Osteoblast (primary cell): ENCODE data around the gene ZDHHC24. TPM values are rescaled to one million over a fixed set of nuclear protein-coding genes. Genes with fewer than 3 reads are reported as not detected.
A peak's percentile ranks its signal among the peaks of the same experiment; 100 is the strongest.

Experiments used
- DNase-seq: peaks from one replicate; pipeline ENCODE4 v3.0.0; 2011; ENCODE audit warnings: low spot score, mixed read lengths; ENCODE audit not compliant: insufficient read length; ENCODE audit errors: missing footprints
- H2AFZ ChIP-seq: 2 replicates; pipeline ENCODE4 v1.6.0; 2011; ENCODE audit warnings: mild to moderate bottlenecking, low read length
- H3K27ac ChIP-seq: 2 replicates; pipeline ENCODE4 v1.5.1; 2011; ENCODE audit warnings: mild to moderate bottlenecking, low read depth, low read length, moderate library complexity
- H3K27me3 ChIP-seq: 2 replicates; pipeline ENCODE4 v1.6.0; 2012; ENCODE audit warnings: mild to moderate bottlenecking, control low read depth, inconsistent platforms, low read length, moderate library complexity; ENCODE audit not compliant: insufficient read depth
- H3K36me3 ChIP-seq: 2 replicates; pipeline ENCODE4 v1.5.1; 2011; ENCODE audit warnings: mild to moderate bottlenecking, low read length, control low read depth, moderate library complexity; ENCODE audit not compliant: insufficient read depth
- H3K4me1 ChIP-seq: 2 replicates; pipeline ENCODE4 v1.5.1; 2011; ENCODE audit warnings: mild to moderate bottlenecking, low read length, control low read depth, moderate library complexity; ENCODE audit not compliant: insufficient read depth
- H3K4me2 ChIP-seq: 2 replicates; pipeline ENCODE4 v1.6.0; 2011; ENCODE audit warnings: mild to moderate bottlenecking, low read length; ENCODE audit not compliant: insufficient read depth
- H3K4me3 ChIP-seq: fragments of 200-600 bp; sonication (generic); 3 replicates; pipeline ENCODE4 v1.5.1; 2012; ENCODE audit warnings: mild to moderate bottlenecking, low read length, inconsistent platforms; ENCODE audit not compliant: insufficient read depth
- H3K79me2 ChIP-seq: 2 replicates; pipeline ENCODE4 v1.6.0; 2012; ENCODE audit warnings: mild to moderate bottlenecking, low read length, control low read depth, inconsistent platforms; ENCODE audit not compliant: insufficient read depth
- H3K9me3 ChIP-seq: 2 replicates; pipeline ENCODE4 v1.5.1; 2011; ENCODE audit warnings: low read depth, low read length, control low read depth
- H4K20me1 ChIP-seq: 2 replicates; pipeline ENCODE4 v1.6.0; 2012; ENCODE audit warnings: mild to moderate bottlenecking, low read length, control low read depth; ENCODE audit not compliant: insufficient read depth
- total RNA-seq: library from RNA; depleted of rRNA; stranded (reverse); fragments of >200 nt; gene quantifications from 2 replicates; pipeline ENCODE4 v1.2.3, GENCODE V29; 2012
- TF ChIP-seq, protein P1 (sequence below): IDR thresholded peaks from 2 replicates; pipeline ENCODE4 v1.5.1; 2011; ENCODE audit warnings: mild to moderate bottlenecking, low read depth, low read length, moderate library complexity; ENCODE audit errors: extremely low read depth

Gene ZDHHC24
- total RNA-seq, 1 donor: 10.5 TPM

DNA sequence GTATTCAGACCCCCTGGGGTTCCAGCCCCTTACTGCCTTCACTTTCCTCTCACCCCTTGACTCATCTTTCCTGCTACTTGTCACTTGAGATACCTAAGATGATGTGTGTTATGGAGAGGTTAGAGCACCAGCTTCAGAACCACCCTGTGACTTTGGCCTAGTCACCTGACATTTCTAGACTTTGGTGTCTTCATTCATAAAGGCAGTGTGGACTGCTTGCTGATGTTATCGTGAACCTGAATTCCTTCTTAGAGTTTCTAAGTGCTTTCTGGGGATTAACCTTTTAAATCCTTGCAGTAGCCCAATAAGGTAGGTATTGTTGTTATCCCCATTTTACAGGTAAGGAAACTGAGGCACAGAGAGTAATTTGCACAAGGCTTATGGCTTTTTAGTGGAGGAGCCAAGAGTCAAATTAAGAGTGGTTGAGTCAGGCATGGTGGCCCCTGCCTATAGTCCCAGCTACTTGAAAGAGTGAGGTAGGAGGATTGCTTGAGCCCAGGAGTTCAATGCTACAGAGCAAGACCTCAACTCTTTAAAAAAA lies 40.5 kb downstream of the ZDHHC24 start:
- no peaks in the 10 kb centered on the region for H4K20me1 ChIP-seq
- H3K4me1 ChIP-seq: peaks cover 3% of the 10 kb centered on the region
- H3K27me3 ChIP-seq: no peaks in the 10 kb centered on the region
- H3K4me2 ChIP-seq: no peak overlapping the region
- H2AFZ ChIP-seq: no peak overlapping the region
- TF ChIP-seq, protein P1, sequence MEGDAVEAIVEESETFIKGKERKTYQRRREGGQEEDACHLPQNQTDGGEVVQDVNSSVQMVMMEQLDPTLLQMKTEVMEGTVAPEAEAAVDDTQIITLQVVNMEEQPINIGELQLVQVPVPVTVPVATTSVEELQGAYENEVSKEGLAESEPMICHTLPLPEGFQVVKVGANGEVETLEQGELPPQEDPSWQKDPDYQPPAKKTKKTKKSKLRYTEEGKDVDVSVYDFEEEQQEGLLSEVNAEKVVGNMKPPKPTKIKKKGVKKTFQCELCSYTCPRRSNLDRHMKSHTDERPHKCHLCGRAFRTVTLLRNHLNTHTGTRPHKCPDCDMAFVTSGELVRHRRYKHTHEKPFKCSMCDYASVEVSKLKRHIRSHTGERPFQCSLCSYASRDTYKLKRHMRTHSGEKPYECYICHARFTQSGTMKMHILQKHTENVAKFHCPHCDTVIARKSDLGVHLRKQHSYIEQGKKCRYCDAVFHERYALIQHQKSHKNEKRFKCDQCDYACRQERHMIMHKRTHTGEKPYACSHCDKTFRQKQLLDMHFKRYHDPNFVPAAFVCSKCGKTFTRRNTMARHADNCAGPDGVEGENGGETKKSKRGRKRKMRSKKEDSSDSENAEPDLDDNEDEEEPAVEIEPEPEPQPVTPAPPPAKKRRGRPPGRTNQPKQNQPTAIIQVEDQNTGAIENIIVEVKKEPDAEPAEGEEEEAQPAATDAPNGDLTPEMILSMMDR: no peak
- DNase-seq: no peak
- H3K36me3 ChIP-seq: peaks cover 12% of the 10 kb centered on the region
- H3K79me2 ChIP-seq: no peaks in the 10 kb centered on the region
- H3K27ac ChIP-seq: no peak overlapping the region
- H3K9me3 ChIP-seq: no peaks in the 10 kb centered on the region
- no peak overlapping the region for H3K4me3 ChIP-seq

DNA sequence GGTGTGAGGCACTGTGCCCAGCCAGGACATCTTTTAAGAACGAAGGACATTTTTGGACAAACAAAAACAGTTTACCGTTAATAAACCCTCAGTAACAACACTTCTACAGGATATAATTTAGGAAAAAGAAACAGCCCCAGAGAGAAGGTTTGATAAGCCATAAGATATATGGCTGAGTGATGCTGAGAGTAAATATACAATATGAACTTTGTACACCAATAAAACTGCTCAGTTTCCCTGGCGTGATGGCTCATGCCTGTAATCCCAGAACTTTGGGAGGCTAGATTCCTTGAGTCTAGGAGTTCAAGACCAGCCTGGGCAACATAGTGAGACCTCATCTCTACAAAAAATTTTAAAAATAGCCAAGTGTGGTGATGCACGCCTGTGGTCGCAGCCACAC lies 47.3 kb downstream of the ZDHHC24 start:
- H3K4me1 ChIP-seq: no peaks in the 10 kb centered on the region
- no peaks in the 10 kb centered on the region for H3K9me3 ChIP-seq
- H3K4me2 ChIP-seq: no peak overlapping the region
- no peaks in the 10 kb centered on the region for H3K79me2 ChIP-seq
- H3K4me3 ChIP-seq: no peak overlapping the region
- H3K36me3 ChIP-seq: peaks cover 19% of the 10 kb centered on the region
- no peak overlapping the region for H2AFZ ChIP-seq
- TF ChIP-seq, protein P1: no peak
- no peaks in the 10 kb centered on the region for H3K27me3 ChIP-seq
- no peak overlapping the region for H3K27ac ChIP-seq
- no peaks in the 10 kb centered on the region for H4K20me1 ChIP-seq
- DNase-seq: peak; percentile 29

DNA sequence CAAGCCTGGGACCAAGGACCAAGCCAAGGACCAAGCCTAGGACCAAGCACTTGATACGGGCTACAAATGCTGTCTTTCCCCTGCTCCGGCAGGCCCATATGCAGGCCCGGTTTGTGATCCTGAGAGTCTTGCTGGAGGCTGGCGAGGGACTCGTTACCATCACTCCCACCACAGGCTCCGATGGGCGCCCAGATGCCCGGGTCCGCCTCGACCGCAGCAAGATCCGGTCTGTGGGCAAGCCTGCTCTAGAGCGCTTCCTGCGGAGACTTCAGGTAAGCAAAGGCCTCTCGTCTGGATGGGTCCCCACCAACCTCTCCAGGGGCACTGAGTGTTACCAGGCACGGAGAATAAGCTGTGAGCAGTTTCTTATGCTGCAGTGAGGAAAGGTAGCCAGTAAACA lies 48.6 kb downstream of the ZDHHC24 start:
- no peaks in the 10 kb centered on the region for H3K4me1 ChIP-seq
- H4K20me1 ChIP-seq: no peaks in the 10 kb centered on the region
- no peak overlapping the region for H3K27ac ChIP-seq
- H3K4me3 ChIP-seq: no peak overlapping the region
- no peaks in the 10 kb centered on the region for H3K9me3 ChIP-seq
- TF ChIP-seq, protein P1: no peak
- H3K27me3 ChIP-seq: no peaks in the 10 kb centered on the region
- H3K79me2 ChIP-seq: no peaks in the 10 kb centered on the region
- DNase-seq: peak; percentile 32
- no peak overlapping the region for H2AFZ ChIP-seq
- peaks cover 29% of the 10 kb centered on the region for H3K36me3 ChIP-seq
- no peak overlapping the region for H3K4me2 ChIP-seq

DNA sequence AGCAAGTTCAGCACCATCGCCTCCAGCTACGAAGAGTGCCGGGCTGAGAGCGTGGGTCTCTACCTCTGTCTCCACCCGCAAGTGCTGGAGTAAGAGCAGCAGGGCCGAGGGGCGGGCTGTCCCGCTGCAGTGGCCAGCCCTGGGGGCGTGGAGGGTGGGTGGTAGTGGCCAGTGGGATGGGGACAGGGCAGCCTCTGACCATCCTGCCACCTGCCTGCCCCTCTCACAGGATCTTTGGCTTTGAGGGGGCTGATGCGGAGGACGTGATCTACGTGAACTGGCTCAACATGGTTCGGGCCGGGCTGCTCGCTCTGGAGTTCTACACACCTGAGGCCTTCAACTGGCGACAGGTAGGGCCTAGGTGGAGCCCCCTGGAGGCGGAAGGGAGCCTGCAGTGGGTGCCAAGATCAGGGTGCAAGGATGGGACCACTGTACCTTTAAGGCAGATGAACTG lies 50.4 kb downstream of the ZDHHC24 start:
- Histone ChIP-seq H3K4me2 (no peak overlapping the region), H3K27me3 (no peaks in the 10 kb centered on the region), H3K79me2 (no peaks in the 10 kb centered on the region), H4K20me1 (no peaks in the 10 kb centered on the region), H3K4me1 (no peaks in the 10 kb centered on the region), H3K27ac (no peak overlapping the region), H3K4me3 (no peak overlapping the region), H3K9me3 (no peaks in the 10 kb centered on the region), H3K36me3 (peaks cover 33% of the 10 kb centered on the region), H2AFZ (no peak overlapping the region)
- DNase-seq: peak; percentile 38
- TF ChIP-seq, protein P1: peak; percentile 19
